G401 (cell line): ENCODE measurements around the gene CRAMP1. TPM values are rescaled to one million over a fixed set of nuclear protein-coding genes. Genes with fewer than 3 reads are reported as not detected.

Source experiments
- DNase-seq: peaks from one replicate; pipeline ENCODE4 v3.0.0-alpha.2; 2015; ENCODE audit warnings: low spot score
- in situ Hi-C: cut with HindIII; loops from 2 replicates; pipeline ENCODE4 v1.10.0; 2016; ENCODE audit warnings: low sequenced_read_pairs, mixed read lengths
- total RNA-seq: library from RNA; depleted of rRNA; stranded (reverse); fragments of >200 nt; shearing (Covaris generic); gene quantifications from 2 replicates; pipeline ENCODE4 v1.2.3, GENCODE V29; 2014

The CRAMP1 gene
- total RNA-seq, 1 experiment from 2014 or later = 7.6 TPM

DNA sequence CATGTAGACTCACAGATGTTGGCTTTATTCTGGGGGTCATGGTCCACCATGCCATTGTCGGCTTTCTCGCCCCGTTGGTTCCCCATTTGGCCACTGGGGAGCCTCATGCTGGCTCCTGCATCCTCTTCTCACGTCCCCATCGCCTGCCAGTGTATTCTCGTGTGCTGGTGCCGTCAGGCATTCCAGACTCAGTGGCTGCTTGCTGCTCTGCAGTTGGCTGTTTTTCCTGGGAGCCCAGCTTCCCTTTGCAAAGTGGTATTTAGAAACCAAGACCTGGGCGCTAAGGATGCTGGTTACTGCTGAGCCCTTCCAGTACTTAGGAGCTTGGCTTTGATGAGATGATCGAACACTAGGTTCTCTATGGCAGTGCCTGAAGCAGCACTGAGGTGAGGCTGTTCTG is 19.1 kb downstream of the CRAMP1 start:
- peak; percentile 71 for DNase-seq
- in situ Hi-C loops = no loop called here

DNA sequence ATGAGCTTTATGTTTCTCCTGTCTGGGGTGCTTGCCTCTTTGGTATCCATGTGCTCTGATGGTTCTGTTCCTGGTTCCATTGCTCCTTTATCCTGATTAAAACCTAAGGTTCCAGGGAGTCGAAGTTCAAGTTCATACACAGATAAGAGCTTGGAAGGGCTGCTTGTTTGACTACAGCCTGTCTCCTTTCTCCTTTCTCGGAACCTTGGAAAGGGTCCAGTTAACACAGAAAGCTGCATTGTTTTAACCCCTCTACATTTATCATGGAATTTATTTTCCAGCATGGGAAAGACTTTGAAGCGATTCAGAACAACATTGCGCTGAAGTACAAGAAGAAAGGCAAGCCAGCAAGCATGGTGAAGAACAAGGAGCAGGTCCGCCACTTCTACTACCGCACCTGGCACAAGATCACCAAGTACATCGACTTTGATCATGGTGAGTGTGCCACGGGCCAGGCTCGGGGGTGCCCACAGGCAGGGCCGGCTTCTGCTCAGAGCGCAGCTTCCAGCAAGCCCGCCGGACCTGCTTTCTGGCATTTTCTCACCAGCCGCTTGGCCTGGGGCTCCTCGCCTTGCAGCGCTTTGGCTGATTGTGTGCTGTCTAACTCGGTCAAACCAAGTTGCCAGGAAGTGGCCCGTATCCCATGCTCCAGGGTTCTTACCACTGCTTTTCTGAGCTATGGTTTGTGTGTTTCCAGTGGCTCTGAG is 19.9 kb downstream of the CRAMP1 start:
- in situ Hi-C loops = no loop called here
- no peak for DNase-seq

GRCh38 chr16:1632638-1632970 is 20.4 kb downstream of the CRAMP1 start:
- in situ Hi-C loops = no loop called here
- no peak for DNase-seq

DNA sequence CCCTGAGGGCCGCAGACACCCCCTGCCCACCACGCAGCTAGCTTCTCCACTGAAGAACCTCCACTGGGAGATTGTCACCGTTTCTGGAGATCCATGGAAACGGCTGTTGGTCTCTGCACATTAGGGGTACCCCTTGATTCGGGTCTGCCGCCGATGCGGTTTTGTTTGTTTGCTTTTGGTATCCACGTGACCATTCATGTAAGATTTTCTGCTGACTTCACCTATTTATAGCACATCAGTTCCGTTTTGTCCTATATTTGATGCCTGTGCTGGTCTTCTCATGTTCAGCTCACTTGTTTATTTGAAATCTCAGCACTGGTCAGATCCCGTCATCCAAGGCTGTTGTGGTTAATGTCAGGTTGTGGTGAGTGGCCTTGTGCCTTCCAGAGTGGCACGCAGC is 21.1 kb downstream of the CRAMP1 start:
- no peak for DNase-seq
- in situ Hi-C loops = no loop called here

DNA sequence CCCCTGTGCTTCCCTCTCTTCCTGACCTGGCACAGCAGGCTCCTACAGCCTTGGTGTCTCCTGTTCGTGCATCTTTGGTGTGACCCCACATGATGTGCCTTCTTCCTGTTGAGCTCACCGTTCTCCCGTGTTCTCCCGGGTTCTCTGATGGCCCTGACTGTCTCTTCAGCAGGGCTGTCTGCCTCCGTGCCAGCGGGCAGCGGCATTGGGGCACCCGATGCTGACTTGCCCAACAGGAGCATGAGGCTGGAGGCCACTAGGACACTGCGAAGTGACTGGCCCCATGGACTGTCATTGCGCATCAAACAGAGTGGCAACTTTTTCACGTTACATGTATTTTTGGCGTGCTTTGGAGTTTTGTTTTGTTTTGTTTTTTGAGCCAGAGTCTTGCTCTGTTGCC is 22.4 kb downstream of the CRAMP1 start:
- DNase-seq = no peak
- in situ Hi-C loops = no loop called here

DNA sequence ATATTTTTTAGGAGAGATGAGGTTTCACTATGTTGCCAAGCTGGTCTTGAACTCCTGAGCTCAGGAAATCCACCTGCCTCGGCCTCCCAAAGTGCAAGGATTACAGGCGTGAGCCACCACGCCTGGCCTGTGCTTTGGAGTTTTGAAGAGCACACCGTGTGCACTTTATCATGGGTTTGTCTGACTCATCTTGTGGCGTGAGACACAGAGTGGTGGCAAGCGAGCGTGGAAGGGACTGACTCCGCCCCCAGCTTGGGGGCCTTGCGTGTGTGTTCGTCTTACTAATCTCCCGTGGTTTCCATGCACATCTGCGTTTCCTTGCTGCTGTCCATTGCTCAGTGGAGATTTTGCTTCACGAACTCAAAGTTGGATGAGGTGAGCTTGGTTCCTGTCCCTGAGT is 22.9 kb downstream of the CRAMP1 start:
- no peak for DNase-seq
- in situ Hi-C loops = no loop called here

GRCh38 chr16:1637526-1637925 is 25.4 kb downstream of the CRAMP1 start:
- peak; percentile 97 for DNase-seq
- in situ Hi-C loops = no loop called here

GRCh38 chr16:1638757-1639156 is 26.6 kb downstream of the CRAMP1 start:
- no peak for DNase-seq
- in situ Hi-C loops = no loop called here

GRCh38 chr16:1639282-1639681 is 27.1 kb downstream of the CRAMP1 start:
- in situ Hi-C loops = no loop called here
- DNase-seq = no peak

DNA sequence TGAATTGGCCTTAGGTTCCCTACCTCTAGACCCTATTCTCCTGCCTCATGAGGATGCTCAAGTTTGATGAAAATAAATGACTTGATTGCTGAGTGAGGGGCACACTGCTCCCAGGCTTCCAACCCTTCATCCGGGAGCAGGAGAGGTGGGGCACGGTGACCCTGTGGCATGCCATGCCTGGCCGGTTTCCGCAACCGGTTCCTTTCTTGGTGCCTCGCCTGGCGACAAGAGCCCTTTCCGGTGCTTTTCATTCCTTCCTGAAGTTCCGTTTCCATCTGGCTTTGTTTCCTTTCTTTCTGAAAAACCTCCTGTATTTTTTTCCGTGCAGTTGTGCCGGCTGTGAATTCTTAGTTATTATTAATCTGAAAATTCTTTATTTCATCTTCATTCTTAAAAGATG is 27.7 kb downstream of the CRAMP1 start:
- peak; percentile 36 for DNase-seq
- in situ Hi-C loops = no loop called here

GRCh38 chr16:1640261-1640941 is 28.2 kb downstream of the CRAMP1 start:
- no peak for DNase-seq
- in situ Hi-C loops = no loop called here

- in situ Hi-C loops = no loop called here
- no peak for DNase-seq
These were observed 29.1 kb downstream of the CRAMP1 start for GRCh38 chr16:1641261-1641660.

DNA sequence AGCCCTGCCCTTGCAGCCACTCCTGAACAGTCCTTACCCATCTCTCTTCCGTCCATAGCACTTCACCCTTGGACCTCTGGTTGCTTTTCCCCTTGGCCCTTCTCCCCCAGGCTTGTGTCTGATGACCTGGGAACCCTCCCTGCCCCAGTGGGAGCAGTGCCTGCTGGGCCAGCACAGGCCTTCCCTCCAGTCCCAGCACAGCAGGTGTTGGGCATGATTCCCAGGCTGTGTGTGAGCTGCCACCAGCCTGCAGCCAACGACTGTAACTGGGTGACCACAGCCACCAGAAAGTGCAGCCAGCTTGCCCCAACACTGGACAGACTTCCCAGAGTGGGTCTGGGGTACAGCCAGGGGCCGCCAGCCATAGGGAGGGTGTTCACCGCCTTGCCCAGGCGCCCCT is 30.0 kb downstream of the CRAMP1 start:
- DNase-seq = peak; percentile 46
- in situ Hi-C loops = no loop called here

DNA sequence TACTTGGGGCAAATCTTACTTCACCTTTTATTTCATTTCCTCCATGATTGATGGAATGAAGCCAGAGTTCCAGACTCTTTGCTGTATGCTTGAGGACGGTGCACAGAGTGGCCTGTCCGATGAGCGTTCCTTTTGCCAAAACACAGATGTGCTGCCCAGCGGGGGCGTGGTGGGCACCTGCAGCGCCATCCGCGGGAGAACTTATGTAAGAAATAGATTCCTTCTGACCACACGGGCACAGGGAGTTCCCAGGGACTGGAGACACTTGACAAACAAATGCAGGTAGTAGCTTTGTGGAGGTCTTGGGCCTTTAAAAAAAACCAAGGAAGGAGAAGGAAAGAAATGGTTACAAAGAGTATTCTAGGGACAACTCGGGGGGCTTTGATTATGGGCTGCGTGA is 30.6 kb downstream of the CRAMP1 start:
- in situ Hi-C loops = no loop called here
- DNase-seq = no peak

- peak; percentile 98 for DNase-seq
- in situ Hi-C loops = no loop called here
These were observed 31.4 kb downstream of the CRAMP1 start for GRCh38 chr16:1643521-1643920.

GRCh38 chr16:1645914-1646525 is 33.9 kb downstream of the CRAMP1 start:
- in situ Hi-C loops = no loop called here
- DNase-seq = no peak

DNA sequence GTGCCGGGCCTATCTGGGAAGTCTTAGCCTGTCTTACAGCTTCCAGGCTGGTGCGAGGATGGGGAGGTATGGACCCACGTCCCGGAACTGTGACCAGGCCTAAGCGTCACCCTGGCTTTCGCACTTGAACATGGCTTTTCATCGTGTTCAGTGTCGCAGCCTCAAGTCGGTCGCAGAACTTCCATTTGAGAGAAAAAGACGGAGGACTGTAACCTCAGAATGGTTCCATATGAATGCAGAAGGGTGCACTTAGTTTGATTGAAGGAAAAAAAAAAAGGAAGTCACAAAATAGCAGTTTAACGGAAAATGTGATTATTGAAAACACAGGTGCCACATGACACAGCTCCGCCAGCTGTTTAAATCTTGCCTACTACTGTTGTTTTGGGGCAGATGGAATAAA is 35.7 kb downstream of the CRAMP1 start:
- in situ Hi-C loops = no loop called here

DNA sequence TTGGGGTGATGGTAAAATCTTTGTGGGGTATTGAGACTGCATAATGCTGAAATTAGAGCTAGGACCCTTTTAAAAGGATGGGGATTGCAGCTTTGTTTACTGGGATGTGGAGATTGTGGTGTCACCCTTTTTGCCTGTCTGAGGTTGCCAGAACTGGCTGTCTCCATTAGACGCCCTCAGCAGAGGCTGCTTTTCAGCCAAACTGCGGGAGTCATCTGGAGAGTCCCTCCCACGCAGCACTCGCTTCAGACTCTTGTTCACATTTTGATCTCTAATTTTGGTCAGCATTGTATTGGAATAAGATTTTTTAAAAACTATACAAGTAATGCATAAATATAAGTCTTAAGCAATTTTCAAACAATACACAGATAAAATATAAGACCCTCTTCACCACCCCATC is 38.0 kb downstream of the CRAMP1 start:
- DNase-seq = peak; percentile 70
- in situ Hi-C loops = no loop called here

More for the DNA sequence above, 35.7 kb downstream of the CRAMP1 start:
- DNase-seq = no peak

DNA sequence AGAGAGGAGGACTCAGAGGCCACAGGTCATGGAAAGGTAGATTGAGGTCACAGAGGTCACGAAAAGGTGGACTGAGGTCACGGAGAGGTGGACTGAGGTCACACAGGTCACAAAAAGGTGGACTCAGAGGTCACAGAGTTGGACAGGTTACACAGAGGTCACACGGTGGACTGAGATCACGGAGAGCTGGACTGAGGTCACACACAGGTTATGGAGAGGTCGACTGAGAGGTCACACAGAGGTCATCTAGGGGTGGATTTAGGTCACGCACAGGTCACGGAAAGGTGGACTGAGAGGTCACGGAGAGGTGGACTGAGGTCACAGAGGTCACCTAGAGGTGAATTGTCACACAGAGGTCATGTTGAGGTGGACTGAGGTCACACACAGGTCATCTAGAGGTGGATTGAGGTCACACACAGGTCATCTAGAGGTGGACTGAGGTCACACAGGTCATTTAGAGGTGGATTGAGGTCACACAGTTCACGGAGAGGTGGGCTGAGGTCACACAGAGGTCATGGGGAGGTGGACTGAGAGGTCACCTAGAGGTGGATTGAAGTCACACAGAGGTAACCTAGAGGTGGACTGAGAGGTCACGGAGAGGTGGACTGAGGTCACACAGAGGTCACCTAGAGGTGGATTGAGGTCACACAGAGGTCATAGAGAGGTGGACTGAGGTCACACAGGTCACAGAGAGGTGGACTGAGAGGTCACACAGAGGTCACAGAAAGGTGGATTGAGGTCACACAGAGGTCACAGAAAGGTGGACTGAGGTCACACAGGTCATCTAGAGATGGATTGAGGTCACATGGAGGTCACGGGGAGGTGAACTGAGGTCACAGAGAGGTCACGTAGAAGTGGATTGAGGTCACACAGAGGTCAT is 39.2 kb downstream of the CRAMP1 start:
- no peak for DNase-seq
- in situ Hi-C loops = no loop called here

- DNase-seq = no peak
- in situ Hi-C loops = no loop called here
These were observed 39.8 kb downstream of the CRAMP1 start for GRCh38 chr16:1651974-1652312.
